Fibroblast of lung (primary cell): ENCODE results near the gene CARS2.

Experiments
- CTCF ChIP-seq, 2 donors: IDR thresholded peaks in 1 of 2; conservative IDR thresholded peaks in 1 of 2; 1 replicate in 1 of 2; 2 replicates in 1 of 2; pipeline ENCODE4 v1.5.1; 2011 to 2012; ENCODE audit warnings: low read length in 2 of 2, control low read depth in 1 of 2, inconsistent platforms in 1 of 2, low read depth in 1 of 2, mild to moderate bottlenecking in 1 of 2
- EZH2 ChIP-seq: IDR thresholded peaks from 2 replicates; pipeline ENCODE4 v1.5.1; 2012; ENCODE audit warnings: low read length, control low read depth, mild to moderate bottlenecking; ENCODE audit errors: missing control alignments

- no peak for TF ChIP-seq CTCF (conservative IDR thresholded peaks at IDR 0.05 in 1 of 2, IDR thresholded peaks at IDR 0.05 in 1 of 2; ENCODE audit: low read depth in 1 of 2, low read length in 2 of 2)
- TF ChIP-seq EZH2: no peak
These were observed 90.4 kb downstream of the CARS2 start, which contains the start of gene NAXD for GRCh38 chr13:110615322-110616102.
